B cell (primary cell): Measurements from ENCODE around the gene PLCB1. TPM values are rescaled to one million over a fixed set of nuclear protein-coding genes. Genes with fewer than 3 reads are reported as not detected.

ENCODE experiments used
- ATAC-seq: fragments of 200-7000 bp; cut with Tn5 transposase; one replicate; pipeline ENCODE4 v1.10.0; 2021; ENCODE audit warnings: low read depth, mild to moderate bottlenecking, moderate number of reproducible peaks, moderate library complexity
- CTCF ChIA-PET: fragments of 350-600 bp; sonication (Branson Sonifier 250); formaldehyde crosslinking; loops from one replicate; lab custom pipeline; 2021; ENCODE audit warnings: antibody characterized with exemption, inconsistent platforms; lab: Charles Lee
- POLR2A ChIA-PET: fragments of 350-600 bp; sonication (Branson Sonifier 250); formaldehyde crosslinking; loops from one replicate; lab custom pipeline; 2021; ENCODE audit warnings: antibody characterized with exemption; lab: Charles Lee
- DNase-seq: peaks from one replicate; pipeline ENCODE4 v3.0.0; 2013
- H2AFZ ChIP-seq: 2 replicates; pipeline ENCODE4 v1.6.1; 2012; ENCODE audit warnings: mild to moderate bottlenecking, low read depth, low read length; ENCODE audit not compliant: insufficient read depth, poor library complexity, severe bottlenecking
- H3K27ac ChIP-seq, 2 donors: 1 replicate in 1 of 2; 2 replicates in 1 of 2; pipeline ENCODE4 v1.5.1; 2012 to 2013; ENCODE audit warnings: low read length in 2 of 2, mild to moderate bottlenecking in 2 of 2, moderate library complexity in 1 of 2
- H3K27me3 ChIP-seq, 4 experiments: fragments of 200-600 bp in 1 of 4; sonication (generic) in 1 of 4; replicated peaks in 1 of 4; 1 replicate in 2 of 4; 2 replicates in 2 of 4; pipeline versions ENCODE4 v1.6.1 to v1.7.0; 2013 to 2016; ENCODE audit warnings: low read length in 3 of 4, mild to moderate bottlenecking in 2 of 4, mixed read lengths in 1 of 4, moderate library complexity in 1 of 4; ENCODE audit not compliant: insufficient read depth in 4 of 4, control insufficient read depth in 3 of 4; ENCODE audit errors: control extremely low read depth in 1 of 4
- H3K36me3 ChIP-seq, 2 experiments: replicated peaks in 1 of 2; 1 replicate in 1 of 2; 2 replicates in 1 of 2; pipeline versions ENCODE4 v1.6.1 to v1.7.1; 2013; ENCODE audit warnings: low read length in 1 of 2; ENCODE audit not compliant: insufficient read depth in 2 of 2, control insufficient read depth in 1 of 2; ENCODE audit errors: control extremely low read depth in 1 of 2, extremely low read depth in 1 of 2
- H3K4me1 ChIP-seq, 2 donors: fragments of 200-600 bp in 1 of 2; sonication (generic) in 1 of 2; 1 replicate in 1 of 2; 2 replicates in 1 of 2; pipeline versions ENCODE4 v1.5.1 to v1.6.1; 2013 to 2017; ENCODE audit warnings: low read length in 2 of 2; ENCODE audit not compliant: control insufficient read depth in 2 of 2, insufficient read depth in 2 of 2
- H3K4me2 ChIP-seq: replicated peaks from 2 replicates; pipeline ENCODE3; 2012; ENCODE audit warnings: mild to moderate bottlenecking, low read depth, low read length; ENCODE audit not compliant: poor library complexity, severe bottlenecking
- H3K4me3 ChIP-seq, 5 experiments: fragments of 200-600 bp in 1 of 5; sonication (generic) in 1 of 5; 1 replicate in 3 of 5; 2 replicates in 2 of 5; pipeline versions ENCODE4 v1.5.1 to v1.7.0; 2011 to 2016; ENCODE audit warnings: low read length in 4 of 5, mild to moderate bottlenecking in 4 of 5, low read depth in 2 of 5, control low read depth in 1 of 5, moderate library complexity in 1 of 5; ENCODE audit not compliant: insufficient read depth in 1 of 5; ENCODE audit errors: control extremely low read depth in 1 of 5, extremely low read depth in 1 of 5
- H3K79me2 ChIP-seq: fragments of 200-600 bp; sonication (generic); one replicate; pipeline ENCODE4 v1.6.0; 2016; ENCODE audit warnings: low read length; ENCODE audit not compliant: control insufficient read depth, insufficient read depth
- H3K9ac ChIP-seq: fragments of 200-600 bp; sonication (generic); 2 replicates; pipeline ENCODE4 v1.6.1; 2017; ENCODE audit warnings: mild to moderate bottlenecking, low read length, moderate library complexity
- H3K9me3 ChIP-seq, 3 donors: one replicate each; pipeline versions ENCODE4 v1.6.1 to v1.7.1; 2013; ENCODE audit warnings: low read length in 2 of 3; ENCODE audit not compliant: control insufficient read depth in 2 of 3, insufficient read depth in 1 of 3; ENCODE audit errors: control extremely low read depth in 1 of 3
- H4K20me1 ChIP-seq: 2 replicates; pipeline ENCODE4 v1.6.0; 2012; ENCODE audit warnings: mild to moderate bottlenecking, low read length; ENCODE audit not compliant: insufficient read depth, control insufficient read depth, poor library complexity, severe bottlenecking
- H3K27ac Mint-ChIP-seq: one replicate; pipeline ENCODE4 v1.8.0; 2021; ENCODE audit warnings: mixed read lengths
- H3K27me3 Mint-ChIP-seq: one replicate; pipeline ENCODE4 v1.8.0; 2021; ENCODE audit warnings: mixed read lengths
- H3K4me1 Mint-ChIP-seq: one replicate; pipeline ENCODE4 v1.8.0; 2021; ENCODE audit warnings: mixed read lengths
- H3K4me3 Mint-ChIP-seq: one replicate; pipeline ENCODE4 v1.8.0; 2021; ENCODE audit warnings: mixed read lengths
- H3K9me3 Mint-ChIP-seq: one replicate; pipeline ENCODE4 v1.8.0; 2022; ENCODE audit warnings: mixed read lengths; ENCODE audit not compliant: insufficient read depth
- CTCF ChIP-seq: fragments of 200-600 bp; IDR thresholded peaks from one replicate; pipeline ENCODE4 v1.8.0; 2022; ENCODE audit warnings: antibody characterized with exemption, mild to moderate bottlenecking
- EZH2 ChIP-seq: IDR thresholded peaks from 2 replicates; pipeline ENCODE4 v1.6.1; 2012; ENCODE audit warnings: borderline replicate concordance, low read depth, mild to moderate bottlenecking, moderate library complexity, low read length; ENCODE audit not compliant: insufficient read depth, poor library complexity, severe bottlenecking
- WGBS: methylation state at CpG from one replicate; pipeline ENCODE4 v1.1.5; 2013; ENCODE audit warnings: missing lambda C conversion rate; ENCODE audit not compliant: insufficient coverage; 5-methylcytosine and 5-hydroxymethylcytosine counted together
- intact Hi-C: fragments of 100-400 bp; cut with micrococcal nuclease; formaldehyde crosslinking; loops from one replicate; pipeline ENCODE4 v1.10.0; 2022
- polyA plus RNA-seq: library from polyadenylated mRNA; depleted of rRNA; stranded (reverse); fragments of >200 nt; gene quantifications from 2 replicates; pipeline ENCODE4 v1.2.3, GENCODE V29; 2012
- total RNA-seq, 2 donors: library from RNA; stranded (reverse); fragments of 120-200 nt in 1 of 2; gene quantifications; 1 replicate in 1 of 2; 2 replicates in 1 of 2; pipeline versions ENCODE4 v1.2.3 to v1.2.4, GENCODE V29; 2013 to 2022

Gene PLCB1
- total and polyA plus RNA-seq, 2 donors (not counting 1 experiment from before 2014, with no cell fraction given), result 0.18 to 0.47 TPM

GRCh38 chr20:8309634-8310033, 177.6 kb downstream of the PLCB1 start:
- no peaks in the 10 kb centered on the region for H3K4me1 ChIP-seq
- H3K79me2 ChIP-seq, result no peaks in the 10 kb centered on the region
- H3K4me3 ChIP-seq, result no peak overlapping the region
- H3K27me3 Mint-ChIP-seq, result no peaks in the 10 kb centered on the region
- no peaks in the 10 kb centered on the region for H4K20me1 ChIP-seq
- no peak for ATAC-seq
- no peaks in the 10 kb centered on the region for H3K4me1 Mint-ChIP-seq
- H3K4me3 Mint-ChIP-seq, result no peak overlapping the region
- TF ChIP-seq CTCF, result no peak
- TF ChIP-seq EZH2, result no peak
- no peaks in the 10 kb centered on the region for H3K9me3 Mint-ChIP-seq
- ChIA-PET CTCF (interaction anchor here (1.2 kb wide), 1 partner anchor 373 kb away, joined by 4 read pairs; no protein-coding TSS in a partner anchor), POLR2A (no interaction called here)
- H2AFZ ChIP-seq, result no peak overlapping the region
- no peaks in the 10 kb centered on the region for H3K27me3 ChIP-seq
- no peaks in the 10 kb centered on the region for H3K36me3 ChIP-seq
- no peaks in the 10 kb centered on the region for H3K9me3 ChIP-seq
- H3K9ac ChIP-seq, result no peak overlapping the region
- WGBS, result 100% methylated on average over 4 of the region's 5 CpGs
- no peak for DNase-seq
- intact Hi-C loops, result no loop called here
- H3K27ac ChIP-seq, result no peak overlapping the region
- no peak overlapping the region for H3K4me2 ChIP-seq
- H3K27ac Mint-ChIP-seq, result no peak overlapping the region

- Histone ChIP-seq H3K9ac (no peak overlapping the region), H3K4me3 (no peak overlapping the region), H4K20me1 (no peaks in the 10 kb centered on the region), H3K9me3 (no peaks in the 10 kb centered on the region), H3K36me3 (no peaks in the 10 kb centered on the region), H3K79me2 (no peaks in the 10 kb centered on the region), H2AFZ (no peak overlapping the region), H3K27ac (no peak overlapping the region), H3K4me1 (no peaks in the 10 kb centered on the region), H3K27me3 (no peaks in the 10 kb centered on the region), H3K4me2 (no peak overlapping the region)
- no peaks in the 10 kb centered on the region for H3K4me1 Mint-ChIP-seq
- ATAC-seq (no peak), DNase-seq (no peak)
- H3K27me3 Mint-ChIP-seq, result no peaks in the 10 kb centered on the region
- no peaks in the 10 kb centered on the region for H3K9me3 Mint-ChIP-seq
- no peak overlapping the region for H3K27ac Mint-ChIP-seq
- CTCF ChIA-PET, result interaction anchor here (1.2 kb wide), 1 partner anchor 374 kb away, joined by 4 read pairs; no protein-coding TSS in a partner anchor
- intact Hi-C loops, result no loop called here
- 86% methylated on average over 1 of the region's 4 CpGs for WGBS
- no peak for TF ChIP-seq CTCF
- no peak for TF ChIP-seq EZH2
- no peak overlapping the region for H3K4me3 Mint-ChIP-seq
- POLR2A ChIA-PET, result interaction anchor here (0.6 kb wide), 1 partner anchor 374 kb away, joined by 3 read pairs; no protein-coding TSS in a partner anchor
These were observed 178.6 kb downstream of the PLCB1 start for GRCh38 chr20:8310618-8311017.
